CD4-positive, alpha-beta T cell treated with Interferon gamma for 1 hour (primary cell): ENCODE results near the gene PRKCSH.
"Not testable (repeated sequence)": the region's sequence is repeated elsewhere in the genome, so short reads cannot be mapped to it uniquely, and the experiment has no call there.

Source experiments
- DNase-seq: peaks from one replicate; pipeline ENCODE4 v3.0.0-alpha.2; 2020

PRKCSH gene

DNA sequence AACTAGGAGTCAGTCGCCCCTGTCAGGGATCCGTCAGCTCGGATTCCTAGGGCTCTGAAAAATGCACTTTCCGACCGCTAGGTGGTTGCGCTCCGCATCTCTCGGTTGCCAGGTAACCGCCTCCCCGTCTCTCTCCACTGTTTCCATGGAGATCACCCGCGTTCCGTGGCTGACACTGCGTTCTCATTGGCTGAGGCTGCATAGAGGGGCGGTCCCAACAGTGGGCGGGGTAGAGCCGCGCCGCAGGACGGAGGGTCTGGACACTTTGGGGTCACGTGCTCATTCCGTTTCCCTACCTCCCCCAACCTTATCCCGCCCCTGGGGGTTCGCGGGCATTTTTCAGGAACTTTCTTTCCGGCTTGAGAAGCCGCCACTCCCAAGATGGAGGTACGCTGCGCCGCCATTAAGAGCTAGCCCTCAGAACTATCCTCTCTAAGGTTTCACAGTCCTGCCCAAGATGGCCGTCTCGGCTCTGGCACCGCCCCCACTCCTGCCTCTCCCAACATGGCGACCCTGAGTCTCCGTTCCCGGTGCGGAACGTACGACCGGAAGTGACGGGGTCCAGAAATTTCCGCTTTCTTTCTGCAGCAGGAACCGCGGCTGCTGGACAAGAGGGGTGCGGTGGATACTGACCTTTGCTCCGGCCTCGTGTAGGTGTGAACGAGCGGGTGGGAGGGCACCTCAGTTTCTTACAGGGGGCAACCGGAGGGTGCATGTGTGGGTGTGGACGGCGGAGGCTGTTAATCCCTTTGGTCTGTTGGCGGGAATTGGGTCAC lies at the start of gene PRKCSH, which contains the start of gene ODAD3:
PRKCSH (plus strand) TSS at position 579 of the 776 bp plus-strand sequence. CDS start 483 bp downstream, outside the sequence.
ODAD3 (minus strand) TSS at position 65 of the 776 bp plus-strand sequence. CDS start 105 bp downstream, outside the sequence.
- DNase-seq, result peak; percentile 99

- peak; percentile 21 for DNase-seq
These were observed 48.0 kb upstream of the PRKCSH start for GRCh38 chr19:11387162-11388034.

DNA sequence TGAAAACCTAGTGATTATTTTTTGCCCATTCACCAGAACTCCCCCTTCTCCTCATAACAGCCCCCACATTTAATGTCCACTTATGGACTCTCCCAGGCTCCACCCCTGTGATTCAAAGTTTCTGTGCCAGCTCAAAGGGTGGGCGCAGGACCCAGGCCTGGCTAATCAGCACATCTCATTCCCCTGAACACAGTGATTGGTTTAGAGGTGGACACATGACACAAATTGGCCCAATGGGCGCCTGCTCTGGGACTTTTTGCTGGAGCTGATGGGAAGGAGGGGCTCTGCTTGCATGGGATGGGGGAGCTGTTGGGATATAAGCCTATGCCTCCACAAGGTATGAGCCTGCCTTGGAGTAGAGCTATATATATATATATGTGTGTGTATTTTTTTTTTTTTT lies 45.1 kb upstream of the PRKCSH start:
- DNase-seq, result no peak

GRCh38 chr19:11390933-11391680 lies 44.3 kb upstream of the PRKCSH start:
- DNase-seq, result no peak

DNA sequence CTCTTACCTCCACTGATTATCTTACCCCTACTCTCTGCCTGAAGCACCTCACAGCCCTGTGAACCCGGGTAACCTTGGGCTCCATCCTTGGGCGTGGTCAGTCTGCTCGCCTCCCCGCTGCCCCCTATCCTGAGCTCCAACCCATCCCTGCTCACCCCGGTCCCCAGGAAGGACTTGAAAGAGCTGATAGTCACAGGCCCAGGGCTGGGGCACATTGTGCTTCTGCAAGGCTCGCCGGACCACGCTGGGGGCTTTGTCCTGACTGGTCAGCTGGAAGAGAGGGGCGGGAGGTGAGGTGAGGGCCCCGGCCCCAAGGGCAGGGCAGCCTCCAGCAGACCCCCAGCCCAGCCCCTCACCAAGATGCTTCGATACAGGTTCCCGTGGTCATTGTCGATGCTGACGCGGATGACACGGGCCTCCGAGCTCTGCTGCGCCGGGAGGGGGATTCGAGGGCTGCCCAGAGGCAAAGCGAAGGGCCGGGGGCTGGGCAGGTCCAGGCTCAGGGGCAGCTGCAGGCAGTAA lies 38.3 kb upstream of the PRKCSH start:
- DNase-seq, result no peak

GRCh38 chr19:11399667-11400066 lies 35.8 kb upstream of the PRKCSH start:
- no peak for DNase-seq

DNA sequence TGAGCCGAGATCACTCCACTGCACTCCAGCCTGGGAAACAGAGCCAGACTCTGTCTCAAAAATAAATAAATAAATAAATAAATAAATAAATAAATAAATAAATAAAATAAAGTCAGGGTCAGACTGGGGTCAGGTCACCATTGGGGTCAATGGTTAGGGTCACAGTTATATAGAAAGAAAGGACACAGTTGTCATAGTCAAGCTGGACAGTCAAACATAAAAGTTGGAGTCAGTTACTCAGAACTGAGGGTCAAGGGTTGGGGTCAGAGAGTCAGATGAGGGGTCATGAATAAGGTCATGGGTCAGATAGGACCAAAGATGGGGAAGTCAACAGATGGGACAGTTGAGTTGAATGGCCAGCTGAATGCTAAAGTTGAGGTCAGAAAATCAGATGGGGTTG lies 34.6 kb upstream of the PRKCSH start:
- DNase-seq, result no peak

DNA sequence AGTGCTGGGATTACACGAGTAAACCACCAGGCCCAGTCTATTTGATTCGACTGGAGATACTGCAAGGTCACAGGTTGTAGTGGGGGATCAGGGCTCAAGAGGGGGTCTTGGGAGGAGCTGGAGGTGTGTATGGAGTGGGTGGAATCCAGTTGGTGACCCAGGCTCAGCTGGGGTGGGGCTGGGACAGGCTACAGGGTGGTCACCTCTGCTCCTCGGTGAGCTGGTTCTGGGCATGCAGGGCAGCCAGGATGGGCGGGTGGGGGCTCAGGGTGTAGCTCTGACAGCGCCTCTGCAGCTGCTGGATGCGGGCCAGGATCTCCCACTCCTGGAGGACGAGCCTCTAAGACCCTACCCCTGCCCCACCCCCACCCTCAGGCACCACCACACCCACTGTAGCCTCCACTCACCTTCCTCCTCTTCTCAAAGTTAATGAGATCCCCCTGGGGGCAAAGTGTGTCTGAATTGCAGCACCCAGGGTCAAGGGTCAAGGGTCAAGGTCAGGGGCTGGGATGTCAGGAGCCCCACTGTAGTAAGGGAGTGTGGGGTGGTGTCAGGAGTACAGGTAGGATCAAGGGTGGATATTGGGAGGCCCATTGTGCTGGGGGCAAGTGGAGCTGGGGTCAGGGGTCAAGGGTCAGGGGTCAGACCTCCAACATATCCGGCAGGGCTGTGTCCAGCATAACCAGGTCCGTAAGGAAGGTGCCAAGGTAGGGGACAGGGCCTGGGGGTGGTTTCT lies 33.5 kb upstream of the PRKCSH start:
- no peak for DNase-seq

- no peak for DNase-seq
These were observed 30.7 kb upstream of the PRKCSH start for GRCh38 chr19:11404588-11405222.

GRCh38 chr19:11405846-11406643 lies 29.4 kb upstream of the PRKCSH start:
- peak; percentile 38 for DNase-seq

GRCh38 chr19:11406703-11407236 lies 28.7 kb upstream of the PRKCSH start:
- not testable (repeated sequence) for DNase-seq

DNA sequence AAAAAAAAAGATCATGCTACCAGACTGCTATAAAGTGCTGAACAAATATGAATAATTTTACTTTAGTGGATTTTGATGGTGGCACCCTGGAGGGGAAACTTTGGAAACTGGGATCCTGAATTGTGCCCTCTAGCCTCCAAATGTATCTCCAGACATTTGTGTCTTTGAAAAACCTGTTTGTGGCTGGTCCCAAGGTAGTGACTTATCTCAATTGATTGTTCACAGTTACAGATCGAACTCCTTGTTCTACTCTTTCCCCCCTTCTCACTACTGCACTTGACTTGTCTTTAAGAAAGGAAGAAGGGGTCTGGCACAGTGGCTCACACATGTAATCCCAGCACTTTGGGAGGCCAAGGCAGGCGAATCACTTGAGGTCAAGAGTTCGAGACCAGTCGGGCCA lies 26.8 kb upstream of the PRKCSH start:
- DNase-seq, result no peak

DNA sequence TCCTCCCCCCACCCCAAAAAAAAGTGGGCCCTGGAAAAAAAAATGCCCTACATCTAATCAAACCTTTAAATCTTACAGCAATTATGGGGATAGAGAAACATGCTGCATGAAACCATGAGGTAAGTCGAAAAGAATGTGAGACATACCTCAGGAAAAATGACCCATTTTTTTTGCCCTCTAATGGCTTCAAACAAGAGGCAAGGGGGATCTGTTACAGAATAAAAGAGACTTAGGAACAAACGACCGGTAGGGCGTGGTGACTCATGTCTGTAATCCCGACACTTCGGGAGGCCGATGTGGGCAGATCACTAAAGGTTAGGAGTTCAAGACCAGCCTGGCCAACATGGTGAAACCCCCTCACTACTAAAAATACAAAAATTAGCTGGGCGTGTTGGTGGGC lies 24.8 kb upstream of the PRKCSH start:
- no peak for DNase-seq

DNA sequence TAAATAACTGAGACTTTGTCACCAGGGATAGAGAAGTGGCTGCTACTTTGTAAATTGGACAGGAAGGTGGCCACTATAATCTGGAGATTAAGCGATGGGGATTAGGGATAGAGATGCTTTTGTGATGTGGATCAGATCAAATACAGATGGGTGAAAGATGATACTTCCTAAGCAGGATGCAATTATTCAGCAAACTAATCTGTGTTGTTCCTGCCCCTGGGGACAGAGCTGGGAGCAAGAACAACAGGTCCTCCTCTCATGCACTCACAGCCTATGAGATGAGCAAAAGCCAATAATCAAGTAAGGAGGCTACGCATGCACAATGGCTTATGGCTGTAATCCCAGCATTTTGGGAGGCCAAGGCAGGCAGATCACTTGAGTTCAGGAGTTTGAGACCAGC lies 20.9 kb upstream of the PRKCSH start:
- no peak for DNase-seq

GRCh38 chr19:11416346-11417052 lies 18.9 kb upstream of the PRKCSH start:
- no peak for DNase-seq

DNA sequence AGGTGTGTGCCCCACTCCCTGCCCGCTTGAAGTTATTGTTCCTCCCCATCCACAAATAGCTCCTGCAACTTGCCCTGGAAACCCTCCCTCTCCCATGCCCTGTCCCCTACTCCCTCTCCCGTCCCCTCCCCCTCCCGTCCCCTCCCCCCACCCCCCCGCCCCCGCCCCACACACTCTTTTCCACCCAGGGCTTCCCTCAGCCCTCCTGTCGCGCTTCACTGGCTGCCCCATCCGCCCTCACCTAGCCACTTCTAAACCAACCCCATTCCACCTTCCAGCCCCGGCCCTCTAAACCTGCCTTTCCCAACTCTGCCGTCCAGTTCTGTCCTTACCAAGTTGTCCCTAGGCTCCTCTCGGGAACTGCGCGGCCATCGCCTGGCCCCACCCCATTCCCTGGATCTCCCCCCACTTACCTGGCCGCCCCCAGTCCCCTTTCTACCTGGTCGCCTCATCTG lies 17.3 kb upstream of the PRKCSH start:
- DNase-seq, result no peak

- peak; percentile 18 for DNase-seq
These were observed 16.6 kb upstream of the PRKCSH start, which contains the start of gene RGL3 for GRCh38 chr19:11418549-11419506. Gene RGL3, minus strand, starts transcription at chr19:11419314. Its CDS starts 36 bp downstream, at chr19:11419278.
